SJCRH30 (cell line): Measurements from ENCODE around the gene JTB. TPM values are rescaled to one million over a fixed set of nuclear protein-coding genes. Genes with fewer than 3 reads are reported as not detected.
"Not testable (repeated sequence)": the region's sequence is repeated elsewhere in the genome, so short reads cannot be mapped to it uniquely, and the experiment has no call there.

Source experiments
- DNase-seq, 2 experiments: peaks; one replicate each; pipeline ENCODE4 v3.0.0-alpha.2; 2015 to 2020
- H3K27ac ChIP-seq: fragments of 250-450 bp; sonication (Bioruptor Pico); 2 replicates; pipeline ENCODE4 v1.5.1; 2020; ENCODE audit warnings: mild to moderate bottlenecking, moderate library complexity
- H3K27me3 ChIP-seq: fragments of 250-450 bp; sonication (Bioruptor Pico); 2 replicates; pipeline ENCODE4 v1.5.1; 2020; ENCODE audit warnings: mild to moderate bottlenecking, moderate library complexity
- H3K36me3 ChIP-seq: fragments of 250-450 bp; sonication (Bioruptor Pico); 2 replicates; pipeline ENCODE4 v1.5.1; 2020; ENCODE audit warnings: mild to moderate bottlenecking, moderate library complexity
- H3K4me1 ChIP-seq: fragments of 250-450 bp; sonication (Bioruptor Pico); 2 replicates; pipeline ENCODE4 v1.5.1; 2020; ENCODE audit warnings: mild to moderate bottlenecking, moderate library complexity
- H3K4me3 ChIP-seq: fragments of 250-450 bp; sonication (Bioruptor Pico); 2 replicates; pipeline ENCODE4 v1.5.1; 2020; ENCODE audit warnings: mild to moderate bottlenecking, moderate library complexity
- H3K9me3 ChIP-seq: fragments of 250-450 bp; sonication (Bioruptor Pico); replicated peaks from 2 replicates; pipeline ENCODE4 v1.5.1; 2020; ENCODE audit warnings: mild to moderate bottlenecking, moderate library complexity
- total RNA-seq: library from RNA; depleted of rRNA; stranded (reverse); fragments of >200 nt; shearing (Covaris generic); gene quantifications from 2 replicates; pipeline ENCODE4 v1.2.3, GENCODE V29; 2014

The JTB gene
- total RNA-seq, 1 experiment from 2014 or later: 97.9 TPM

- Histone ChIP-seq H3K4me3 (no peak overlapping the region), H3K4me1 (no peaks in the 10 kb centered on the region; the same call in none of the 2 replicates), H3K27ac (no peak overlapping the region), H3K36me3 (peaks cover 21% of the 10 kb centered on the region), H3K9me3 (no peaks in the 10 kb centered on the region), H3K27me3 (no peaks in the 10 kb centered on the region)
- no peak for DNase-seq
Measured at GRCh38 chr1:153987621-153988020, 10.1 kb upstream of the JTB start.

- Histone ChIP-seq H3K27me3 (no peaks in the 10 kb centered on the region), H3K4me1 (no peaks in the 10 kb centered on the region; the same call in none of the 2 replicates), H3K9me3 (no peaks in the 10 kb centered on the region), H3K36me3 (peaks cover 7% of the 10 kb centered on the region), H3K27ac (peak within 1 kb of the TSS; percentile 56), H3K4me3 (peak within 1 kb of the TSS; percentile 86)
- DNase-seq: peak; percentile 84 to 90
Measured at GRCh38 chr1:153985941-153986761, 8.7 kb upstream of the JTB start, which contains the start of gene RAB13. Gene RAB13, minus strand, starts transcription at chr1:153986339. Its CDS starts 103 bp downstream, at chr1:153986236.

- no peaks in the 10 kb centered on the region; the same call in none of the 2 replicates for H3K4me1 ChIP-seq
- DNase-seq: no peak
- H3K4me3 ChIP-seq: peak overlapping the region; percentile 86
- H3K27ac ChIP-seq: peak overlapping the region; percentile 43; the same call in 1 of the 2 replicates
- H3K9me3 ChIP-seq: no peaks in the 10 kb centered on the region
- peaks cover 5% of the 10 kb centered on the region for H3K36me3 ChIP-seq
- no peaks in the 10 kb centered on the region for H3K27me3 ChIP-seq
Measured at GRCh38 chr1:153985341-153985912, 8.0 kb upstream of the JTB start.

GRCh38 chr1:153984123-153984894 is 6.8 kb upstream of the JTB start:
- H3K4me1 ChIP-seq: no peaks in the 10 kb centered on the region; the same call in none of the 2 replicates
- no peak for DNase-seq
- H3K9me3 ChIP-seq: no peaks in the 10 kb centered on the region
- no peak overlapping the region for H3K4me3 ChIP-seq
- H3K36me3 ChIP-seq: peaks cover 5% of the 10 kb centered on the region
- H3K27me3 ChIP-seq: no peaks in the 10 kb centered on the region
- no peak overlapping the region for H3K27ac ChIP-seq

- DNase-seq, H3K9me3 ChIP-seq: not testable (repeated sequence)
Measured at GRCh38 chr1:153981735-153982134, 4.3 kb upstream of the JTB start.

GRCh38 chr1:153979091-153979490 is 1.6 kb upstream of the JTB start:
- H3K27me3 ChIP-seq, H3K27ac ChIP-seq, H3K4me3 ChIP-seq, DNase-seq, H3K9me3 ChIP-seq, H3K4me1 ChIP-seq: not testable (repeated sequence)
- H3K36me3 ChIP-seq: peaks cover 17% of the 10 kb centered on the region

More at GRCh38 chr1:153981735-153982134, 4.3 kb upstream of the JTB start:
- not testable (repeated sequence) for H3K4me1 ChIP-seq, H3K4me3 ChIP-seq, H3K27me3 ChIP-seq, H3K36me3 ChIP-seq, H3K27ac ChIP-seq

- no peaks in the 10 kb centered on the region for H3K27me3 ChIP-seq
- H3K36me3 ChIP-seq: peaks cover 20% of the 10 kb centered on the region
- peak overlapping the region; percentile 80; the same call in 1 of the 2 replicates for H3K27ac ChIP-seq
- 0 out of 2 replicates have a peak, but pooled peaks cover 5% of the 10 kb centered on the region for H3K4me1 ChIP-seq
- DNase-seq: no peak
- peak overlapping the region; percentile 97 for H3K4me3 ChIP-seq
- no peaks in the 10 kb centered on the region for H3K9me3 ChIP-seq
Measured at GRCh38 chr1:153978274-153978909, 918 bp upstream of the JTB start.

- H3K36me3 ChIP-seq: peaks cover 18% of the 10 kb centered on the region
Measured at GRCh38 chr1:153976819-153977249, 640 bp downstream of the JTB start.

GRCh38 chr1:153973525-153973924 is 3.9 kb downstream of the JTB start:
- no peak for DNase-seq
- no peak overlapping the region for H3K27ac ChIP-seq

More at GRCh38 chr1:153976819-153977249, 640 bp downstream of the JTB start:
- Histone ChIP-seq H3K4me3 (peak overlapping the region; percentile 97), H3K27ac (peak overlapping the region; percentile 80), H3K4me1 (0 out of 2 replicates have a peak, but pooled peaks cover 5% of the 10 kb centered on the region), H3K9me3 (no peaks in the 10 kb centered on the region), H3K27me3 (no peaks in the 10 kb centered on the region)
- no peak for DNase-seq

GRCh38 chr1:153973071-153973470 is 4.4 kb downstream of the JTB start:
- no peaks in the 10 kb centered on the region for H3K27me3 ChIP-seq
- H3K4me3 ChIP-seq: no peak overlapping the region
- no peaks in the 10 kb centered on the region for H3K9me3 ChIP-seq
- DNase-seq: no peak
- peaks cover 18% of the 10 kb centered on the region for H3K36me3 ChIP-seq
- no peaks in the 10 kb centered on the region for H3K4me1 ChIP-seq
- no peak overlapping the region for H3K27ac ChIP-seq

More at GRCh38 chr1:153973525-153973924, 3.9 kb downstream of the JTB start:
- H3K9me3 ChIP-seq: no peaks in the 10 kb centered on the region
- H3K27me3 ChIP-seq: no peaks in the 10 kb centered on the region
- 0 out of 2 replicates have a peak, but pooled peaks cover 4% of the 10 kb centered on the region for H3K4me1 ChIP-seq
- H3K36me3 ChIP-seq: peaks cover 18% of the 10 kb centered on the region
- no peak overlapping the region for H3K4me3 ChIP-seq

GRCh38 chr1:153970346-153970745 is 7.1 kb downstream of the JTB start:
- Histone ChIP-seq H3K27ac (no peak overlapping the region), H3K4me3 (no peak overlapping the region), H3K27me3 (no peaks in the 10 kb centered on the region), H3K9me3 (no peaks in the 10 kb centered on the region), H3K36me3 (peaks cover 14% of the 10 kb centered on the region), H3K4me1 (no peaks in the 10 kb centered on the region)
- no peak for DNase-seq

- H3K36me3 ChIP-seq: 0 out of 2 replicates have a peak, but pooled peaks cover 5% of the 10 kb centered on the region
- H3K4me1 ChIP-seq: no peaks in the 10 kb centered on the region
- no peak overlapping the region for H3K27ac ChIP-seq
- H3K27me3 ChIP-seq: no peaks in the 10 kb centered on the region
- DNase-seq: no peak
- no peaks in the 10 kb centered on the region for H3K9me3 ChIP-seq
- H3K4me3 ChIP-seq: no peak overlapping the region
Measured at GRCh38 chr1:153968972-153969371, 8.5 kb downstream of the JTB start.

- H3K36me3 ChIP-seq: no peaks in the 10 kb centered on the region
- no peaks in the 10 kb centered on the region for H3K27me3 ChIP-seq
- H3K9me3 ChIP-seq: no peaks in the 10 kb centered on the region
- H3K27ac ChIP-seq: no peak overlapping the region
- no peak for DNase-seq
- H3K4me1 ChIP-seq: no peaks in the 10 kb centered on the region
- H3K4me3 ChIP-seq: peak overlapping the region; percentile 64
Measured at GRCh38 chr1:153968408-153968807, 9.1 kb downstream of the JTB start.

GRCh38 chr1:153968000-153968363 is 9.5 kb downstream of the JTB start:
- no peaks in the 10 kb centered on the region for H3K9me3 ChIP-seq
- peak overlapping the region; percentile 79 for H3K27ac ChIP-seq
- no peaks in the 10 kb centered on the region for H3K27me3 ChIP-seq
- no peak for DNase-seq
- H3K4me1 ChIP-seq: no peaks in the 10 kb centered on the region
- peak overlapping the region; percentile 64 for H3K4me3 ChIP-seq
- H3K36me3 ChIP-seq: no peaks in the 10 kb centered on the region
